CD4-positive, alpha-beta memory T cell (primary cell): ENCODE results near the gene FAM72B. TPM values are rescaled to one million over a fixed set of nuclear protein-coding genes. Genes with fewer than 3 reads are reported as not detected.
"Not testable (repeated sequence)": the region's sequence is repeated elsewhere in the genome, so short reads cannot be mapped to it uniquely, and the experiment has no call there.

Experiments used
- CTCF ChIA-PET: fragments of 350-600 bp; sonication (Branson Sonifier 250); formaldehyde crosslinking; loops from one replicate; lab custom pipeline; 2021; ENCODE audit warnings: inconsistent platforms; ENCODE audit not compliant: partially characterized antibody; lab: Charles Lee
- POLR2A ChIA-PET: fragments of 350-600 bp; sonication (Branson Sonifier 250); formaldehyde crosslinking; loops from one replicate; lab custom pipeline; 2021; ENCODE audit not compliant: partially characterized antibody; lab: Charles Lee
- DNase-seq, 5 donors: peaks; one replicate each; pipeline versions ENCODE4 v3.0.0 to v3.0.0-alpha.2; 2020 to 2022; ENCODE audit warnings: mixed read lengths in 1 of 5
- H3K27ac ChIP-seq: one replicate; pipeline ENCODE4 v1.7.0; 2013; ENCODE audit warnings: low read depth, low read length
- H3K27me3 ChIP-seq: 2 replicates; pipeline ENCODE4 v1.7.0; 2013; ENCODE audit warnings: mild to moderate bottlenecking, low read length, moderate library complexity; ENCODE audit not compliant: insufficient read depth
- H3K36me3 ChIP-seq: 2 replicates; pipeline ENCODE4 v1.7.0; 2013; ENCODE audit warnings: mild to moderate bottlenecking, low read length, moderate library complexity; ENCODE audit not compliant: insufficient read depth
- H3K4me1 ChIP-seq: 2 replicates; pipeline ENCODE4 v1.7.0; 2013; ENCODE audit warnings: mild to moderate bottlenecking, low read length, moderate library complexity; ENCODE audit not compliant: insufficient read depth
- H3K4me3 ChIP-seq, 2 donors: one replicate each; pipeline ENCODE4 v1.7.0; 2013; ENCODE audit warnings: low read length in 2 of 2, mild to moderate bottlenecking in 1 of 2
- H3K9me3 ChIP-seq, 2 donors: one replicate each; pipeline ENCODE4 v1.7.0; 2013; ENCODE audit warnings: low read length in 2 of 2, control low read depth in 1 of 2; ENCODE audit not compliant: control insufficient read depth in 1 of 2
- H3K27ac Mint-ChIP-seq, 7 donors: one replicate each; pipeline ENCODE4 v1.8.0; 2020 to 2021; ENCODE audit warnings: mixed read lengths in 7 of 7, mild to moderate bottlenecking in 6 of 7, inconsistent platforms in 3 of 7, moderate library complexity in 3 of 7
- H3K27me3 Mint-ChIP-seq, 2 donors: one replicate each; pipeline ENCODE4 v1.8.0; 2020 to 2021; ENCODE audit warnings: mixed read lengths in 2 of 2
- H3K36me3 Mint-ChIP-seq, 2 donors: one replicate each; pipeline ENCODE4 v1.8.0; 2020 to 2021; ENCODE audit warnings: mixed read lengths in 2 of 2, inconsistent platforms in 1 of 2, mild to moderate bottlenecking in 1 of 2
- H3K4me1 Mint-ChIP-seq, 4 donors: one replicate each; pipeline ENCODE4 v1.8.0; 2020 to 2021; ENCODE audit warnings: mixed read lengths in 4 of 4, mild to moderate bottlenecking in 1 of 4
- H3K4me3 Mint-ChIP-seq, 8 donors: one replicate each; pipeline ENCODE4 v1.8.0; 2020 to 2021; ENCODE audit warnings: mixed read lengths in 8 of 8, mild to moderate bottlenecking in 7 of 8, moderate library complexity in 6 of 8, inconsistent platforms in 3 of 8
- H3K9me3 Mint-ChIP-seq, 8 donors: one replicate each; pipeline ENCODE4 v1.8.0; 2020 to 2021; ENCODE audit warnings: mixed read lengths in 8 of 8, mild to moderate bottlenecking in 5 of 8, inconsistent platforms in 3 of 8, moderate library complexity in 1 of 8
- intact Hi-C: fragments of 100-400 bp; cut with micrococcal nuclease; formaldehyde crosslinking; loops from one replicate; pipeline ENCODE4 v1.15.1; 2023
- polyA plus RNA-seq, 2 donors: library from polyadenylated mRNA; unstranded; fragments of 300-500 nt; fragmentation: Illumina TruSeq; gene quantifications; one replicate each; pipeline ENCODE4 v1.2.3, GENCODE V29; 2021
- total RNA-seq, 2 experiments: library from RNA; stranded (reverse); gene quantifications; one replicate each; pipeline ENCODE4 v1.2.3, GENCODE V29; 2021

Gene FAM72B
- total RNA-seq (not detected), polyA plus RNA-seq (under 1 TPM in 1 of 2 donors, not detected in 1; 0.17 TPM)

- POLR2A ChIA-PET, result interaction anchor here (0.8 to 1.6 kb wide), 3 partner anchors 332 to 1009 kb away, joined by 3 to 8 read pairs (median 3); partner anchors contain the start of gene SEC22B
- CTCF ChIA-PET, H3K36me3 Mint-ChIP-seq, H3K4me3 ChIP-seq, intact Hi-C loops, H3K9me3 ChIP-seq, H3K27ac ChIP-seq, H3K27me3 ChIP-seq, H3K27me3 Mint-ChIP-seq, H3K36me3 ChIP-seq, H3K9me3 Mint-ChIP-seq, H3K4me1 ChIP-seq: not testable (repeated sequence)
- Mint-ChIP-seq H3K4me3 (peak within 1 kb of the TSS; percentile 93 to 97 (median 96)), H3K27ac (peak within 1 kb of the TSS; percentile 85 to 97 (median 91)), H3K4me1 (peaks cover 4 to 14% (median 7%) of the 10 kb centered on the region in 4 donors)
- peak; percentile 94 to 98 (median 97) for DNase-seq
Measured at GRCh38 chr1:121184290-121185127, at the start of gene FAM72B, which contains the start of gene SRGAP2C. Gene FAM72B (minus strand): TSS chr1:121184340. CDS start chr1:121183489, 851 bp downstream. Gene SRGAP2C (plus strand): TSS chr1:121184975. CDS start chr1:121187447, 2,472 bp downstream.

- H3K27me3 ChIP-seq, H3K27me3 Mint-ChIP-seq, H3K36me3 Mint-ChIP-seq, H3K4me3 ChIP-seq, CTCF ChIA-PET, intact Hi-C loops, H3K36me3 ChIP-seq, H3K9me3 Mint-ChIP-seq, H3K9me3 ChIP-seq, H3K4me3 Mint-ChIP-seq, H3K4me1 Mint-ChIP-seq, H3K27ac ChIP-seq, DNase-seq, POLR2A ChIA-PET, H3K27ac Mint-ChIP-seq, H3K4me1 ChIP-seq: not testable (repeated sequence)
Measured at GRCh38 chr1:121232445-121233125, 48.4 kb upstream of the FAM72B start.

- H3K36me3 ChIP-seq, H3K4me3 ChIP-seq, H3K27me3 Mint-ChIP-seq, H3K27ac Mint-ChIP-seq, H3K4me3 Mint-ChIP-seq, H3K9me3 ChIP-seq, intact Hi-C loops, H3K4me1 ChIP-seq, H3K27ac ChIP-seq, CTCF ChIA-PET, H3K4me1 Mint-ChIP-seq, POLR2A ChIA-PET, H3K36me3 Mint-ChIP-seq, DNase-seq, H3K9me3 Mint-ChIP-seq, H3K27me3 ChIP-seq: not testable (repeated sequence)
Measured at GRCh38 chr1:121230636-121231035, 46.5 kb upstream of the FAM72B start.

- CTCF ChIA-PET, result not testable (repeated sequence)
Measured at GRCh38 chr1:121227544-121228330, 43.6 kb upstream of the FAM72B start.

GRCh38 chr1:121226925-121227324 lies 42.8 kb upstream of the FAM72B start:
- H3K9me3 ChIP-seq, H3K27me3 ChIP-seq, DNase-seq, H3K4me1 Mint-ChIP-seq, POLR2A ChIA-PET, CTCF ChIA-PET, H3K27ac Mint-ChIP-seq, H3K27me3 Mint-ChIP-seq, H3K27ac ChIP-seq, H3K4me3 Mint-ChIP-seq, H3K9me3 Mint-ChIP-seq, H3K4me3 ChIP-seq, H3K4me1 ChIP-seq, intact Hi-C loops, H3K36me3 ChIP-seq, H3K36me3 Mint-ChIP-seq: not testable (repeated sequence)

More at GRCh38 chr1:121227544-121228330, 43.6 kb upstream of the FAM72B start:
- H3K4me3 ChIP-seq, H3K4me3 Mint-ChIP-seq, H3K27ac Mint-ChIP-seq, H3K4me1 ChIP-seq, H3K27me3 Mint-ChIP-seq, H3K27me3 ChIP-seq, intact Hi-C loops, H3K36me3 ChIP-seq, H3K36me3 Mint-ChIP-seq, POLR2A ChIA-PET, H3K4me1 Mint-ChIP-seq, H3K9me3 ChIP-seq, DNase-seq, H3K9me3 Mint-ChIP-seq, H3K27ac ChIP-seq: not testable (repeated sequence)

- POLR2A ChIA-PET, H3K27me3 ChIP-seq, H3K27ac ChIP-seq, H3K27me3 Mint-ChIP-seq, H3K4me3 Mint-ChIP-seq, H3K27ac Mint-ChIP-seq, intact Hi-C loops, CTCF ChIA-PET, H3K36me3 ChIP-seq, H3K4me1 Mint-ChIP-seq, H3K36me3 Mint-ChIP-seq, H3K9me3 Mint-ChIP-seq, H3K4me1 ChIP-seq, H3K4me3 ChIP-seq, H3K9me3 ChIP-seq, DNase-seq: not testable (repeated sequence)
Measured at GRCh38 chr1:121226295-121226904, 42.3 kb upstream of the FAM72B start.

GRCh38 chr1:121224714-121225113 lies 40.6 kb upstream of the FAM72B start:
- H3K36me3 Mint-ChIP-seq, H3K4me3 ChIP-seq, H3K27me3 ChIP-seq, intact Hi-C loops, H3K4me1 ChIP-seq, H3K9me3 Mint-ChIP-seq, DNase-seq, H3K9me3 ChIP-seq, H3K36me3 ChIP-seq, H3K27ac Mint-ChIP-seq, POLR2A ChIA-PET, H3K4me1 Mint-ChIP-seq, H3K4me3 Mint-ChIP-seq, CTCF ChIA-PET, H3K27me3 Mint-ChIP-seq, H3K27ac ChIP-seq: not testable (repeated sequence)
